ENCODE measurements around the gene HOXC9. TPM values are rescaled to one million over a fixed set of nuclear protein-coding genes. Genes with fewer than 3 reads are reported as not detected.
A peak's percentile ranks its signal among the peaks of the same experiment; 100 is the strongest.

Gene HOXC9
- polyA plus RNA-seq, 2 of the 4 experiments (the other 2 are of a cell fraction), result 5.2 to 6.6 TPM

- TF ChIP-seq HOXB13 (CRISPR knock-in tag; IDR thresholded peaks at IDR 0.05; ENCODE audit: low read depth) (no peak), EP300 (IDR thresholded peaks at IDR 0.05) (no peak), NR3C1 (IDR thresholded peaks at IDR 0.05) (no peak)
Observed at GRCh38 chr12:54011665-54012532, 11.9 kb downstream of the HOXC9 start (continued).

- H3K4me1 ChIP-seq, result peaks cover 52% of the 10 kb centered on the region
- peak overlapping the region; percentile 60 for H3K4me2 ChIP-seq
- no peaks in the 10 kb centered on the region for H3K9me3 ChIP-seq
- H3K4me3 ChIP-seq, result no peak overlapping the region
- H3K27ac ChIP-seq, result peak overlapping the region; percentile 43 to 77
- 44% methylated on average over 6 of the region's 6 CpGs for WGBS (ENCODE audit: missing lambda C conversion rate)
- ChIA-PET CTCF (interaction anchor here (1.2 to 28.7 kb wide), 3 partner anchors 20 to 202 kb away, joined by 3 to 1074 read pairs (median 43); partner anchors contain the start of genes HOXC5 and SMUG1), POLR2A (no interaction called here)
- DNase-seq (ENCODE audit: low read depth in 1 of 2, low spot score in 1 of 2), result peak; percentile 47 to 54
- FAIRE-seq, result no peak
- peak in 1 of 2 experiments; percentile 57; a peak in 3 of 6 replicates for ATAC-seq
- TF ChIP-seq NR3C1 (IDR thresholded peaks at IDR 0.05) (no peak), MAFK (IDR thresholded peaks at IDR 0.05; ENCODE audit: partially characterized antibody) (no peak), CEBPB (IDR thresholded peaks at IDR 0.05) (no peak), KDM1A (IDR thresholded peaks at IDR 0.05; ENCODE audit: low read depth) (no peak), ATOH8 (CRISPR knock-in tag; IDR thresholded peaks at IDR 0.05; ENCODE audit: low read depth) (no peak), ZC3H11A (IDR thresholded peaks at IDR 0.05) (no peak), RCOR1 (IDR thresholded peaks at IDR 0.05; ENCODE audit: low read depth, low read length) (no peak), TFCP2L1 (CRISPR knock-in tag; IDR thresholded peaks at IDR 0.05) (no peak), PBX3 (IDR thresholded peaks at IDR 0.05) (no peak), RAD21 (conservative IDR thresholded peaks at IDR 0.05 in 1 of 2, IDR thresholded peaks at IDR 0.05 in 1 of 2) (no peak), POLR2A (IDR thresholded peaks at IDR 0.05; ENCODE audit: low read length) (no peak), NFE2L2 (conservative IDR thresholded peaks at IDR 0.05; ENCODE audit: low read length) (no peak), CBX2 (IDR thresholded peaks at IDR 0.05; ENCODE audit: borderline replicate concordance, low read depth) (no peak), BCL3 (IDR thresholded peaks at IDR 0.05) (no peak), HMGXB4 (CRISPR knock-in tag; IDR thresholded peaks at IDR 0.05; ENCODE audit: borderline replicate concordance) (no peak)
Observed at GRCh38 chr12:54012631-54013409, 12.9 kb downstream of the HOXC9 start.
